ENCODE results near the gene MYO9A. TPM values are rescaled to one million over a fixed set of nuclear protein-coding genes. Genes with fewer than 3 reads are reported as not detected.

MYO9A gene
- total RNA-seq, 1 experiment from 2014 or later, result 21.4 TPM

- peaks cover 26 to 40% of the 10 kb centered on the region in 2 experiments for H3K4me1 Mint-ChIP-seq
- DNase-seq, result no peak
- Histone ChIP-seq H3K4me2 (ENCODE audit: insufficient read depth, insufficient read length, low read length) (no peak overlapping the region), H3T11ph (ENCODE audit: low read length) (no peak overlapping the region), H3K23ac (ENCODE audit: insufficient read length, low read depth, low read length) (no peak overlapping the region), H2BK5ac (ENCODE audit: insufficient read length, low read length) (no peak overlapping the region), H3K18ac (ENCODE audit: insufficient read length, low read depth, low read length) (no peak overlapping the region), H2BK120ac (ENCODE audit: low read depth, low read length, poor library complexity, severe bottlenecking) (no peak overlapping the region), H3K9me3 (ENCODE audit: control insufficient read depth, low read depth, low read length) (no peaks in the 10 kb centered on the region), H2AK5ac (ENCODE audit: insufficient read length, low read length) (no peak overlapping the region), H3K4me1 (ENCODE audit: insufficient read depth, low read length) (peaks cover 4% of the 10 kb centered on the region; the same call in 1 of the 2 replicates), H2BK20ac (ENCODE audit: low read depth, low read length, poor library complexity, severe bottlenecking) (no peak overlapping the region), H2BK15ac (ENCODE audit: low read depth, low read length) (no peak overlapping the region), H3K14ac (ENCODE audit: insufficient read depth, low read length) (no peak overlapping the region), H3K56ac (ENCODE audit: insufficient read length, low read depth, low read length) (no peak overlapping the region), H4K91ac (ENCODE audit: insufficient read length, low read depth, low read length) (no peak overlapping the region), H3K79me1 (ENCODE audit: insufficient read depth, low read depth, low read length, poor library complexity, severe bottlenecking) (no peaks in the 10 kb centered on the region), H3K27me3 (ENCODE audit: insufficient read depth, low read length) (no peaks in the 10 kb centered on the region), H3K27ac (ENCODE audit: insufficient read length, low read depth, low read length) (no peak overlapping the region), H3K4ac (ENCODE audit: low read depth, low read length) (no peak overlapping the region), H3K9ac (ENCODE audit: extremely low read depth, insufficient read length, low read length) (no peak overlapping the region), H3K79me2 (ENCODE audit: insufficient read depth, low read length) (no peaks in the 10 kb centered on the region), H4K5ac (ENCODE audit: insufficient read length, low read depth, low read length) (no peak overlapping the region), H2BK12ac (ENCODE audit: insufficient read length, low read depth, low read length) (no peak overlapping the region), H4K20me1 (ENCODE audit: control insufficient read depth, insufficient read depth, insufficient read length) (no peaks in the 10 kb centered on the region), H2AFZ (ENCODE audit: low read length) (no peak overlapping the region), H3K23me2 (ENCODE audit: insufficient read length, low read depth, low read length, poor library complexity, severe bottlenecking) (no peaks in the 10 kb centered on the region), H4K8ac (replicated peaks; ENCODE audit: insufficient read length, low read depth, low read length) (no peak overlapping the region)
- peaks cover 4 to 11% (median 6%) of the 10 kb centered on the region in 3 experiments; a peak in 4 of 7 replicates for H3K36me3 Mint-ChIP-seq (ENCODE audit: insufficient read depth in 1 of 3, low read depth in 3 of 3)
- no peak for TF ChIP-seq CTCF (conservative IDR thresholded peaks at IDR 0.05)
- WGBS (ENCODE audit: extremely low coverage, insufficient read length, low lambda C conversion rate), result no CpG with 5 or more reads among the region's 24 CpGs
- H3K27ac Mint-ChIP-seq, result no peak overlapping the region
- peaks cover 2 to 11% of the 10 kb centered on the region in 2 experiments; a peak in 4 of 5 replicates for H3K9me3 Mint-ChIP-seq
- no peaks in the 10 kb centered on the region; the same call in none of the 2 replicates for H3K27me3 Mint-ChIP-seq (ENCODE audit: low read depth)
- H3K4me3 Mint-ChIP-seq, result no peak overlapping the region
Observed at GRCh38 chr15:71801935-71802655, 315.9 kb downstream of the MYO9A start.
